Fibroblast of mammary gland (primary cell): ENCODE results near the gene UBAC1.
"Not testable (repeated sequence)": the region's sequence is repeated elsewhere in the genome, so short reads cannot be mapped to it uniquely, and the experiment has no call there.

Experiments
- DNase-seq: peaks from one replicate; pipeline ENCODE4 v3.0.0-alpha.2; 2010; ENCODE audit warnings: low read depth
- H3K4me3 ChIP-seq: 2 replicates; pipeline ENCODE4 v1.5.1; 2011; ENCODE audit warnings: low read depth, mild to moderate bottlenecking, low read length, moderate library complexity; ENCODE audit not compliant: control insufficient read depth
- CTCF ChIP-seq: conservative IDR thresholded peaks from 2 replicates; pipeline ENCODE4 v1.5.1; 2011; ENCODE audit warnings: low read depth, low read length, inconsistent platforms; ENCODE audit not compliant: control insufficient read depth, insufficient read depth

The UBAC1 gene

GRCh38 chr9:135896626-135897025 is 64.5 kb downstream of the UBAC1 start:
- no peak for DNase-seq
- TF ChIP-seq CTCF, result no peak
- H3K4me3 ChIP-seq, result no peak overlapping the region

GRCh38 chr9:135896205-135896604 is 65.0 kb downstream of the UBAC1 start:
- DNase-seq, result no peak
- TF ChIP-seq CTCF, result no peak
- no peak overlapping the region for H3K4me3 ChIP-seq

- DNase-seq, result no peak
- TF ChIP-seq CTCF, result no peak
- no peak overlapping the region for H3K4me3 ChIP-seq
These were observed 65.8 kb downstream of the UBAC1 start for GRCh38 chr9:135895202-135895848.

- TF ChIP-seq CTCF, result no peak
- no peak for DNase-seq
- no peak overlapping the region for H3K4me3 ChIP-seq
These were observed 68.1 kb downstream of the UBAC1 start for GRCh38 chr9:135893104-135893503.

GRCh38 chr9:135892327-135892726 is 68.8 kb downstream of the UBAC1 start:
- H3K4me3 ChIP-seq, DNase-seq: not testable (repeated sequence)

- TF ChIP-seq CTCF, result no peak
- no peak overlapping the region for H3K4me3 ChIP-seq
- no peak for DNase-seq
These were observed 70.0 kb downstream of the UBAC1 start for GRCh38 chr9:135891027-135891631.

GRCh38 chr9:135890190-135891026 is 70.8 kb downstream of the UBAC1 start:
- no peak for TF ChIP-seq CTCF
- H3K4me3 ChIP-seq, result no peak overlapping the region
- no peak for DNase-seq
